GM12878 (cell line): ENCODE measurements around the gene RAB23. TPM values are rescaled to one million over a fixed set of nuclear protein-coding genes. Genes with fewer than 3 reads are reported as not detected.

Experiments used
- ATAC-seq: fragments of 200-7000 bp; cut with Tn5 transposase; 3 replicates; pipeline ENCODE4 v1.9.1; 2020; ENCODE audit warnings: mild to moderate bottlenecking, moderate library complexity
- BruUV-seq: library from RNA; stranded (reverse); fragments of 400-500 nt; replicated peaks from 2 replicates; lab custom pipeline; 2021; lab: Mats Ljungman, UMichigan
- CTCF ChIA-PET: fragments of 300-600 bp; sonication (Branson Sonifier 250); formaldehyde crosslinking; extraction: SDS; loops from one replicate; lab custom pipeline; 2021; ENCODE audit warnings: inconsistent platforms; lab: Yijun Ruan, JAX
- POLR2A ChIA-PET: fragments of 350-600 bp; formaldehyde crosslinking; extraction: SDS; loops from one replicate; lab custom pipeline; 2021; ENCODE audit warnings: inconsistent platforms; lab: Charles Lee
- RAD21 ChIA-PET: fragments of 300-600 bp; sonication (Branson Sonifier 250); formaldehyde crosslinking; loops from one replicate; lab custom pipeline; 2023; ENCODE audit warnings: antibody characterized with exemption; ENCODE audit not compliant: unreplicated experiment; lab: Charles Lee
- SMC1A ChIA-PET: fragments of 300-600 bp; sonication (Branson Sonifier 250); formaldehyde crosslinking; loops from one replicate; lab custom pipeline; 2023; ENCODE audit not compliant: unreplicated experiment, uncharacterized antibody; lab: Charles Lee
- DNase-seq: peaks from one replicate; pipeline ENCODE4 v3.0.0-alpha.2; 2011; ENCODE audit warnings: low read depth, low spot score
- FAIRE-seq: peaks from 3 replicates; lab custom pipeline; 2011; peaks lifted over from hg19 to GRCh38; lab: Jason Lieb, UNC
- H2AFZ ChIP-seq: 2 replicates; pipeline ENCODE4 v1.6.0; 2011; ENCODE audit warnings: low read depth, low read length, control low read depth; ENCODE audit not compliant: control insufficient read depth
- H3K27ac ChIP-seq: 2 replicates; pipeline ENCODE4 v1.5.1; 2011; ENCODE audit warnings: control low read depth; ENCODE audit not compliant: control insufficient read depth, insufficient read depth
- H3K27me3 ChIP-seq, 2 experiments: replicated peaks in 1 of 2; 2 replicates each; pipeline versions ENCODE4 v1.6.0 to v1.6.1; 2011; ENCODE audit warnings: low read length in 1 of 2; ENCODE audit not compliant: control insufficient read depth in 2 of 2, insufficient read depth in 2 of 2
- H3K36me3 ChIP-seq, 2 experiments: 2 replicates each; pipeline ENCODE4 v1.5.1; 2011; ENCODE audit warnings: low read length in 1 of 2; ENCODE audit not compliant: control insufficient read depth in 2 of 2, insufficient read depth in 2 of 2
- H3K4me1 ChIP-seq: 2 replicates; pipeline ENCODE4 v1.6.1; 2011; ENCODE audit warnings: mild to moderate bottlenecking, low read length, moderate library complexity, mixed read lengths; ENCODE audit not compliant: control insufficient read depth, insufficient read depth
- H3K4me2 ChIP-seq: 2 replicates; pipeline ENCODE4 v1.6.0; 2011; ENCODE audit warnings: control low read depth; ENCODE audit not compliant: control insufficient read depth, insufficient read depth
- H3K4me3 ChIP-seq: fragments of 200-600 bp; sonication (generic); 2 replicates; pipeline ENCODE4 v1.5.1; 2016
- H3K79me2 ChIP-seq: 2 replicates; pipeline ENCODE4 v1.6.0; 2011; ENCODE audit warnings: low read length; ENCODE audit not compliant: control insufficient read depth, insufficient read depth
- H3K9ac ChIP-seq: 2 replicates; pipeline ENCODE4 v1.8.0; 2011; ENCODE audit warnings: low read length, control low read depth, mixed read lengths; ENCODE audit not compliant: control insufficient read depth, insufficient read depth
- H3K9me3 ChIP-seq: replicated peaks from 3 replicates; pipeline ENCODE4 v1.5.1; 2011; ENCODE audit warnings: mild to moderate bottlenecking, low read length; ENCODE audit not compliant: control insufficient read depth, insufficient read depth
- H4K20me1 ChIP-seq: 2 replicates; pipeline ENCODE4 v1.6.0; 2011; ENCODE audit not compliant: control insufficient read depth, insufficient read depth
- CREB1 ChIP-seq: IDR thresholded peaks from 2 replicates; pipeline ENCODE4 v1.6.1; 2012; ENCODE audit warnings: low read depth, mild to moderate bottlenecking, inconsistent platforms
- EGR1 ChIP-seq, 2 experiments: IDR thresholded peaks; 1 replicate in 1 of 2; 2 replicates in 1 of 2; pipeline ENCODE4 v1.6.1; 2011 to 2012; ENCODE audit warnings: low read depth in 2 of 2, low read length in 2 of 2, borderline replicate concordance in 1 of 2, mild to moderate bottlenecking in 1 of 2, moderate library complexity in 1 of 2
- HDGF ChIP-seq: fragments of 450-650 bp; IDR thresholded peaks from 2 replicates; pipeline ENCODE4 v1.6.1; 2016; ENCODE audit warnings: antibody characterized with exemption
- IKZF1 ChIP-seq: fragments of 450-650 bp; conservative IDR thresholded peaks from 2 replicates; pipeline ENCODE4 v1.6.1; 2017; ENCODE audit warnings: antibody characterized with exemption, mild to moderate bottlenecking
- MTA3 ChIP-seq: IDR thresholded peaks from 2 replicates; pipeline ENCODE4 v1.6.1; 2012; ENCODE audit warnings: low read length, inconsistent platforms, borderline replicate concordance
- MYC ChIP-seq: IDR thresholded peaks from 2 replicates; pipeline ENCODE4 v1.6.1; 2011; ENCODE audit warnings: mild to moderate bottlenecking, low read length, moderate library complexity, inconsistent platforms; ENCODE audit not compliant: insufficient read depth, insufficient replicate concordance, insufficient read length, severe bottlenecking
- NFIC ChIP-seq: IDR thresholded peaks from 2 replicates; pipeline ENCODE4 v1.6.1; 2012; ENCODE audit warnings: low read depth, mild to moderate bottlenecking, inconsistent platforms, low read length, moderate library complexity
- NFXL1 ChIP-seq: fragments of 450-650 bp; IDR thresholded peaks from 2 replicates; pipeline ENCODE4 v1.6.1; 2017; ENCODE audit warnings: antibody characterized with exemption, mild to moderate bottlenecking, borderline replicate concordance
- RELA ChIP-seq: fragments of 450-650 bp; IDR thresholded peaks from 2 replicates; pipeline ENCODE4 v1.8.0; 2014; ENCODE audit warnings: borderline replicate concordance; ENCODE audit not compliant: partially characterized antibody
- RUNX3 ChIP-seq: IDR thresholded peaks from 2 replicates; pipeline ENCODE4 v1.6.1; 2012; ENCODE audit warnings: low read length, inconsistent platforms
- TCF12 ChIP-seq: IDR thresholded peaks from 2 replicates; pipeline ENCODE4 v1.6.1; 2011; ENCODE audit warnings: low read depth, mild to moderate bottlenecking, low read length
- ZZZ3 ChIP-seq: IDR thresholded peaks from 2 replicates; pipeline ENCODE4 v1.6.1; 2011; ENCODE audit warnings: low read depth; ENCODE audit not compliant: control insufficient read depth, insufficient read length
- WGBS: methylation state at CpG from one replicate; pipeline ENCODE4 v1.1.6; 2016; ENCODE audit warnings: low lambda C conversion rate; ENCODE audit not compliant: insufficient replicate concordance, insufficient coverage; ENCODE audit errors: missing lambda C conversion rate; 5-methylcytosine and 5-hydroxymethylcytosine counted together
- in situ Hi-C: fragments of 300-500 bp; cut with MboI; formaldehyde crosslinking; loops from 9 replicates; pipeline ENCODE4 v1.14.3; 2018; ENCODE audit warnings: mixed read lengths
- intact Hi-C: fragments of 100-400 bp; cut with micrococcal nuclease; formaldehyde crosslinking; loops from one replicate; pipeline ENCODE4 v1.14.2; 2022; ENCODE audit not compliant: unreplicated experiment
- polyA plus RNA-seq, 11 experiments: library from polyadenylated mRNA; depleted of rRNA in 4 of 11; unstranded in 6 of 11; stranded (reverse) in 5 of 11; fragments of >200 nt; fragmentation: Nextera tagmentation in 4 of 11; fragmentation: Illumina TruSeq in 1 of 11; extraction: Ambion mirVana in 4 of 11; extraction: Trizol in 1 of 11; gene quantifications; 1 replicate in 1 of 11; 2 replicates in 10 of 11; pipeline versions ENCODE4 v1.2.1 to v1.2.3, GENCODE V29; 2011 to 2016; ENCODE audit warnings: inconsistent platforms in 2 of 11, missing spikeins in 2 of 11, low read depth in 1 of 11
- total RNA-seq, 4 experiments: library from RNA; depleted of rRNA in 3 of 4; stranded (reverse); fragments of >200 nt in 3 of 4; fragmentation: Illumina TruSeq in 1 of 4; extraction: Trizol in 1 of 4; gene quantifications; 2 replicates each; pipeline versions ENCODE4 v1.2.1 to v1.2.3, GENCODE V29; 2013 to 2021
- TF ChIP-seq, protein P1 (sequence below): fragments of 450-650 bp; IDR thresholded peaks from 2 replicates; pipeline ENCODE4 v1.6.1; 2016; ENCODE audit warnings: mild to moderate bottlenecking
- TF ChIP-seq, protein P2 (sequence below): fragments of 450-650 bp; formaldehyde crosslinking; IDR thresholded peaks from 2 replicates; pipeline ENCODE4 v1.5.0; 2022; ENCODE audit warnings: mild to moderate bottlenecking, missing genetic modification characterization

Gene RAB23
- total and polyA plus RNA-seq, 10 of the 15 experiments (the other 5 are each of a cell fraction or from before 2014, with no cell fraction given) = 0.80 to 6.0 (median 3.1) TPM

DNA sequence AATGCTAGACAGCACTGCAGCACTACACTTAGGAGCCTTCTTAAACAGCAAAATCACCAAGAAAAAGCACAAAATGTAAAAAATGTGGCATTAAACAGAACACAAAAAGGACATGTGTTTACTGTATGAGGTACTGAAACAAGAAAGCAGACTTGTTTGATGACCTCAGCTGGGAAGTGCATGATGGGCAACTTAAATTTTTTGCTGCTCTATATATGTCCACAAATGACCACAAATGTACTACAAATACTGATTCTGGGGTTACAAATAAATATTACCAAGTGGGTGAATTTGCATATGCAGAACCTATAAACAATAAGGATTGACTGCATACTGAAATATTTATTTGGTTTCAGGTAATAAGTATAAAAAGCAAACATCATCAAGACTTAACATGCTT, 13.1 kb downstream of the RAB23 start:
- no TSS peak for BruUV-seq
- Histone ChIP-seq H2AFZ (no peak overlapping the region), H3K27me3 (no peaks in the 10 kb centered on the region), H3K9ac (no peak overlapping the region), H3K79me2 (no peaks in the 10 kb centered on the region; the same call in 1 of the 2 replicates), H3K4me1 (no peaks in the 10 kb centered on the region), H3K4me3 (no peak overlapping the region), H4K20me1 (no peaks in the 10 kb centered on the region), H3K4me2 (no peak overlapping the region), H3K27ac (no peak overlapping the region), H3K9me3 (no peaks in the 10 kb centered on the region), H3K36me3 (no peaks in the 10 kb centered on the region; a peak in 1 of 4 replicates)
- ATAC-seq = peak; percentile 74
- TF ChIP-seq CREB1 = peak; percentile 48; the same call in 1 of the 2 replicates
- peak; percentile 26; the same call in 1 of the 2 replicates for TF ChIP-seq NFIC
- peak; percentile 79 for TF ChIP-seq RUNX3
- TF ChIP-seq HDGF = no peak
- POLR2A ChIA-PET = no interaction called here
- RAD21 ChIA-PET = no interaction called here
- CTCF ChIA-PET = no interaction called here
- peak; percentile 75 for FAIRE-seq
- in situ Hi-C loops (no loop called here), intact Hi-C loops (no loop called here)
- no peak for DNase-seq
- SMC1A ChIA-PET = no interaction called here

DNA sequence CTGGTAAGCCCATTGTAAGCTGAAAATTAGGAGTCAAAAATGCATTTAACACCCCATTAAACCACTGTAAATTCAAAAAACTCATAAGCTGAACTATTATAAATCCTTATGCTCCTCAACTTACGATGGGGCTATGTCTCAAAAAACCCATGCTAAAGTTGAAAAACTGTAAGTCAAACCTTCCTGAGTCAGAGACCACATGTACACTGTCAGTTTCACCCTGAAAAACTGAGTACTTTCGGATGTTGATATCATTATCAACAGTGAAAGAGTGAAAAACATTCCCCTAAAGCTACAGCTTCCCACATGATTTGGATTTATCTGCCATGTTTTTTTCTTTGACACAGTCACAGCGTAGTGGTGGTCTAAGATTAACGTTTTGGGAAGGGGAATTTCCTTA, 14.2 kb downstream of the RAB23 start:
- Histone ChIP-seq H2AFZ (no peak overlapping the region), H3K27me3 (no peaks in the 10 kb centered on the region), H3K4me3 (no peak overlapping the region), H3K4me1 (no peaks in the 10 kb centered on the region), H3K27ac (no peak overlapping the region), H3K79me2 (no peaks in the 10 kb centered on the region; the same call in 1 of the 2 replicates), H3K4me2 (no peak overlapping the region), H3K9ac (no peak overlapping the region), H3K36me3 (no peaks in the 10 kb centered on the region; a peak in 1 of 4 replicates), H3K9me3 (no peaks in the 10 kb centered on the region), H4K20me1 (no peaks in the 10 kb centered on the region)
- intact Hi-C loops = no loop called here
- ChIA-PET RAD21 (interaction anchor here (0.7 kb wide), 1 partner anchor 9 kb away, joined by 3 read pairs; no protein-coding TSS in a partner anchor), CTCF (interaction anchor here (1.9 kb wide), 1 partner anchor 11 kb away, joined by 4 read pairs; no protein-coding TSS in a partner anchor), SMC1A (interaction anchor here (0.9 to 1.2 kb wide), 2 partner anchors 9 to 32 kb away, joined by 3 read pairs; no protein-coding TSS in a partner anchor), POLR2A (interaction anchor here (0.9 kb wide), 1 partner anchor 9 kb away, joined by 3 read pairs; no protein-coding TSS in a partner anchor)
- FAIRE-seq (peak; percentile 27), DNase-seq (no peak), ATAC-seq (peak; percentile 35; the same call in 2 of the 3 replicates)
- in situ Hi-C loops = no loop called here
- 97% methylated on average over 4 of the region's 4 CpGs for WGBS
- no TSS peak for BruUV-seq
- TF ChIP-seq, protein P1, sequence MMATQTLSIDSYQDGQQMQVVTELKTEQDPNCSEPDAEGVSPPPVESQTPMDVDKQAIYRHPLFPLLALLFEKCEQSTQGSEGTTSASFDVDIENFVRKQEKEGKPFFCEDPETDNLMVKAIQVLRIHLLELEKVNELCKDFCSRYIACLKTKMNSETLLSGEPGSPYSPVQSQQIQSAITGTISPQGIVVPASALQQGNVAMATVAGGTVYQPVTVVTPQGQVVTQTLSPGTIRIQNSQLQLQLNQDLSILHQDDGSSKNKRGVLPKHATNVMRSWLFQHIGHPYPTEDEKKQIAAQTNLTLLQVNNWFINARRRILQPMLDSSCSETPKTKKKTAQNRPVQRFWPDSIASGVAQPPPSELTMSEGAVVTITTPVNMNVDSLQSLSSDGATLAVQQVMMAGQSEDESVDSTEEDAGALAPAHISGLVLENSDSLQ = no peak
- TF ChIP-seq, protein P2, sequence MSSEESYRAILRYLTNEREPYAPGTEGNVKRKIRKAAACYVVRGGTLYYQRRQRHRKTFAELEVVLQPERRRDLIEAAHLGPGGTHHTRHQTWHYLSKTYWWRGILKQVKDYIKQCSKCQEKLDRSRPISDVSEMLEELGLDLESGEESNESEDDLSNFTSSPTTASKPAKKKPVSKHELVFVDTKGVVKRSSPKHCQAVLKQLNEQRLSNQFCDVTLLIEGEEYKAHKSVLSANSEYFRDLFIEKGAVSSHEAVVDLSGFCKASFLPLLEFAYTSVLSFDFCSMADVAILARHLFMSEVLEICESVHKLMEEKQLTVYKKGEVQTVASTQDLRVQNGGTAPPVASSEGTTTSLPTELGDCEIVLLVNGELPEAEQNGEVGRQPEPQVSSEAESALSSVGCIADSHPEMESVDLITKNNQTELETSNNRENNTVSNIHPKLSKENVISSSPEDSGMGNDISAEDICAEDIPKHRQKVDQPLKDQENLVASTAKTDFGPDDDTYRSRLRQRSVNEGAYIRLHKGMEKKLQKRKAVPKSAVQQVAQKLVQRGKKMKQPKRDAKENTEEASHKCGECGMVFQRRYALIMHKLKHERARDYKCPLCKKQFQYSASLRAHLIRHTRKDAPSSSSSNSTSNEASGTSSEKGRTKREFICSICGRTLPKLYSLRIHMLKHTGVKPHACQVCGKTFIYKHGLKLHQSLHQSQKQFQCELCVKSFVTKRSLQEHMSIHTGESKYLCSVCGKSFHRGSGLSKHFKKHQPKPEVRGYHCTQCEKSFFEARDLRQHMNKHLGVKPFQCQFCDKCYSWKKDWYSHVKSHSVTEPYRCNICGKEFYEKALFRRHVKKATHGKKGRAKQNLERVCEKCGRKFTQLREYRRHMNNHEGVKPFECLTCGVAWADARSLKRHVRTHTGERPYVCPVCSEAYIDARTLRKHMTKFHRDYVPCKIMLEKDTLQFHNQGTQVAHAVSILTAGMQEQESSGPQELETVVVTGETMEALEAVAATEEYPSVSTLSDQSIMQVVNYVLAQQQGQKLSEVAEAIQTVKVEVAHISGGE = no peak
- TF ChIP-seq IKZF1 (no peak), TCF12 (no peak), EGR1 (IDR thresholded peaks at IDR 0.05; ENCODE audit: borderline replicate concordance in 1 of 2, low read depth in 2 of 2, low read length in 2 of 2) (no peak), NFXL1 (no peak), RELA (no peak), MTA3 (no peak), ZZZ3 (no peak), MYC (no peak)
